Brain microvascular endothelial cell (primary cell): Measurements from ENCODE around the gene DPP10.

Source experiments
- DNase-seq: peaks from one replicate; pipeline ENCODE4 v3.0.0-alpha.2; 2020
- H3K27ac ChIP-seq: fragments of 250-450 bp; sonication (Bioruptor Pico); 2 replicates; pipeline ENCODE4 v1.5.1; 2020; ENCODE audit warnings: mild to moderate bottlenecking, moderate library complexity
- H3K27me3 ChIP-seq: fragments of 250-450 bp; sonication (Bioruptor Pico); replicated peaks from 2 replicates; pipeline ENCODE4 v1.5.1; 2020; ENCODE audit warnings: mild to moderate bottlenecking
- H3K36me3 ChIP-seq: fragments of 250-450 bp; sonication (Bioruptor Pico); replicated peaks from 2 replicates; pipeline ENCODE4 v1.5.1; 2020; ENCODE audit warnings: mild to moderate bottlenecking
- H3K4me3 ChIP-seq: 2 replicates; pipeline ENCODE4 v1.5.1; 2011; ENCODE audit warnings: low read depth, mild to moderate bottlenecking, control low read depth, low read length, moderate library complexity
- CTCF ChIP-seq: IDR thresholded peaks from 2 replicates; pipeline ENCODE4 v1.5.1; 2011; ENCODE audit warnings: low read depth, mild to moderate bottlenecking, moderate library complexity, low read length, control low read depth, inconsistent platforms; ENCODE audit errors: missing control alignments
- in situ Hi-C: cut with HindIII; loops from 2 replicates; pipeline ENCODE4 v1.10.0; 2017; ENCODE audit warnings: low sequenced_read_pairs, low pct_ligation_motif_present

The DPP10 gene

GRCh38 chr2:114864901-114865300 is 422.5 kb downstream of the DPP10 start:
- no peak overlapping the region for H3K27ac ChIP-seq
- no peaks in the 10 kb centered on the region for H3K27me3 ChIP-seq
- in situ Hi-C loops, result no loop called here
- TF ChIP-seq CTCF, result no peak
- no peaks in the 10 kb centered on the region for H3K36me3 ChIP-seq
- H3K4me3 ChIP-seq, result no peak overlapping the region
- DNase-seq, result no peak

- Histone ChIP-seq H3K27ac (no peak overlapping the region), H3K4me3 (no peak overlapping the region), H3K36me3 (no peaks in the 10 kb centered on the region), H3K27me3 (no peaks in the 10 kb centered on the region)
- no peak for DNase-seq
- no peak for TF ChIP-seq CTCF
- in situ Hi-C loops, result no loop called here
These were observed 437.6 kb downstream of the DPP10 start for GRCh38 chr2:114880046-114880445.

- Histone ChIP-seq H3K4me3 (no peak overlapping the region), H3K27ac (no peak overlapping the region), H3K36me3 (no peaks in the 10 kb centered on the region), H3K27me3 (no peaks in the 10 kb centered on the region)
- in situ Hi-C loops, result no loop called here
- TF ChIP-seq CTCF, result no peak
- DNase-seq, result no peak
These were observed 477.5 kb downstream of the DPP10 start for GRCh38 chr2:114919985-114920384.

- TF ChIP-seq CTCF, result no peak
- DNase-seq, result no peak
- Histone ChIP-seq H3K4me3 (no peak overlapping the region), H3K27ac (no peak overlapping the region), H3K36me3 (no peaks in the 10 kb centered on the region), H3K27me3 (no peaks in the 10 kb centered on the region)
- in situ Hi-C loops, result no loop called here
These were observed 479.6 kb downstream of the DPP10 start for GRCh38 chr2:114922076-114922475.

GRCh38 chr2:114925296-114926255 is 483.1 kb downstream of the DPP10 start:
- no peak overlapping the region for H3K27ac ChIP-seq
- no peaks in the 10 kb centered on the region for H3K36me3 ChIP-seq
- DNase-seq, result no peak
- H3K4me3 ChIP-seq, result no peak overlapping the region
- H3K27me3 ChIP-seq, result no peaks in the 10 kb centered on the region
- no peak for TF ChIP-seq CTCF
- in situ Hi-C loops, result no loop called here
